OCI-LY7 (cell line): ENCODE measurements around the gene TTF1. TPM values are rescaled to one million over a fixed set of nuclear protein-coding genes. Genes with fewer than 3 reads are reported as not detected.
"Not testable (repeated sequence)": the region's sequence is repeated elsewhere in the genome, so short reads cannot be mapped to it uniquely, and the experiment has no call there.

Experiments used
- BruUV-seq: library from RNA; stranded (reverse); fragments of 400-500 nt; replicated peaks from 2 replicates; lab custom pipeline; 2021; lab: Mats Ljungman, UMichigan
- CTCF ChIA-PET: fragments of 300-600 bp; sonication (Branson Sonifier 250); formaldehyde crosslinking; loops from one replicate; lab custom pipeline; 2022; ENCODE audit warnings: antibody characterized with exemption; ENCODE audit not compliant: unreplicated experiment; lab: Charles Lee
- POLR2A ChIA-PET: fragments of 300-600 bp; sonication (Branson Sonifier 250); formaldehyde crosslinking; loops from one replicate; lab custom pipeline; 2022; ENCODE audit warnings: antibody characterized with exemption; lab: Charles Lee
- DNase-seq: peaks from one replicate; pipeline ENCODE4 v3.0.0-alpha.2; 2015; ENCODE audit warnings: low spot score
- H2AFZ ChIP-seq: fragments of 200-600 bp; sonication (generic), shearing (Covaris generic); 2 replicates; pipeline ENCODE4 v1.6.1; 2014; ENCODE audit warnings: mild to moderate bottlenecking, antibody characterized with exemption, low read length, moderate library complexity
- H3K27ac ChIP-seq: fragments of 200-600 bp; sonication (generic); 2 replicates; pipeline ENCODE4 v1.5.1; 2014; ENCODE audit warnings: mixed run types, low read depth, mild to moderate bottlenecking, moderate library complexity, low read length, inconsistent platforms; ENCODE audit not compliant: poor library complexity, severe bottlenecking
- H3K36me3 ChIP-seq: fragments of 200-600 bp; sonication (generic); 2 replicates; pipeline ENCODE4 v1.6.1; 2014; ENCODE audit warnings: mild to moderate bottlenecking, antibody characterized with exemption, low read length, moderate library complexity, mixed read lengths; ENCODE audit not compliant: insufficient read depth
- H3K4me1 ChIP-seq: fragments of 200-600 bp; sonication (generic); 2 replicates; pipeline ENCODE4 v1.5.1; 2014; ENCODE audit warnings: mild to moderate bottlenecking, low read length; ENCODE audit not compliant: insufficient read depth, poor library complexity, severe bottlenecking
- H3K4me2 ChIP-seq: fragments of 200-600 bp; sonication (generic); 2 replicates; pipeline ENCODE4 v1.6.1; 2014; ENCODE audit warnings: mild to moderate bottlenecking, low read length
- H3K4me3 ChIP-seq: fragments of 200-600 bp; sonication (generic); 2 replicates; pipeline ENCODE4 v1.5.1; 2014; ENCODE audit warnings: mild to moderate bottlenecking, low read depth, low read length; ENCODE audit not compliant: poor library complexity, severe bottlenecking
- H3K79me2 ChIP-seq: fragments of 200-600 bp; sonication (generic); 2 replicates; pipeline ENCODE4 v1.6.1; 2016; ENCODE audit warnings: low read depth, mild to moderate bottlenecking, low read length, moderate library complexity, mixed read lengths; ENCODE audit not compliant: insufficient read depth
- H3K9me2 ChIP-seq: fragments of 200-600 bp; sonication (generic); 2 replicates; pipeline ENCODE4 v1.6.1; 2016; ENCODE audit warnings: mild to moderate bottlenecking, low read length, mixed read lengths; ENCODE audit not compliant: insufficient read depth
- H3K9me3 ChIP-seq: fragments of 200-600 bp; sonication (generic); 2 replicates; pipeline ENCODE4 v1.6.1; 2014; ENCODE audit warnings: mild to moderate bottlenecking, mixed run types, low read length, mixed read lengths
- H4K20me1 ChIP-seq: fragments of 200-600 bp; sonication (generic); 2 replicates; pipeline ENCODE4 v1.6.1; 2014; ENCODE audit warnings: mild to moderate bottlenecking, antibody characterized with exemption, low read length, moderate library complexity, mixed read lengths; ENCODE audit not compliant: insufficient read depth
- CTCF ChIP-seq: fragments of 200-600 bp; sonication (generic); conservative IDR thresholded peaks from 2 replicates; pipeline ENCODE4 v1.5.1; 2014; ENCODE audit warnings: mild to moderate bottlenecking, antibody characterized with exemption, low read length, moderate library complexity, mixed read lengths
- EZH2phosphoT487 ChIP-seq: fragments of 200-600 bp; sonication (generic); IDR thresholded peaks from 2 replicates; pipeline ENCODE4 v1.6.1; 2018; ENCODE audit warnings: low read depth, borderline replicate concordance, mild to moderate bottlenecking, mixed run types, antibody characterized with exemption, low read length, moderate library complexity, mixed read lengths
- intact Hi-C: fragments of 100-400 bp; cut with micrococcal nuclease; formaldehyde crosslinking; loops from one replicate; pipeline ENCODE4 v1.10.0; 2022; ENCODE audit not compliant: unreplicated experiment
- total RNA-seq, 2 experiments: library from RNA; depleted of rRNA in 1 of 2; stranded (reverse); fragments of >200 nt in 1 of 2; shearing (Covaris generic) in 1 of 2; gene quantifications; 2 replicates each; pipeline ENCODE4 v1.2.3, GENCODE V29; 2014 to 2022

Gene TTF1
- total RNA-seq, 2 experiments from 2014 or later = 17.8 to 21.2 TPM

GRCh38 chr9:132381966-132382541, 24.6 kb downstream of the TTF1 start:
- Histone ChIP-seq H3K4me2 (peak overlapping the region; percentile 87), H3K9me2 (no peaks in the 10 kb centered on the region), H3K36me3 (peaks cover 54% of the 10 kb centered on the region), H2AFZ (peak overlapping the region; percentile 11; the same call in 1 of the 2 replicates), H4K20me1 (no peaks in the 10 kb centered on the region), H3K9me3 (no peaks in the 10 kb centered on the region), H3K4me3 (peak overlapping the region; percentile 55), H3K79me2 (peaks cover 15% of the 10 kb centered on the region; the same call in 1 of the 2 replicates), H3K4me1 (peaks cover 75% of the 10 kb centered on the region), H3K27ac (peak overlapping the region; percentile 99)
- CTCF ChIA-PET = interaction anchor here (0.8 to 2.3 kb wide), 2 partner anchors 9 to 29 kb away, joined by 4 to 10 read pairs; no protein-coding TSS in a partner anchor
- DNase-seq = peak; percentile 93
- BruUV-seq = no TSS peak
- POLR2A ChIA-PET = interaction anchor here (0.5 to 7.4 kb wide), 9 partner anchors 9 to 705 kb away, joined by 3 to 119 read pairs (median 5); partner anchors contain the start of gene SETX
- TF ChIP-seq EZH2phosphoT487 = no peak
- no peak for TF ChIP-seq CTCF
- intact Hi-C loops = loop anchor here (1.0 to 5.0 kb wide), 2 partner anchors 27 to 115 kb away; no protein-coding TSS in a partner anchor

- BruUV-seq, H3K9me3 ChIP-seq, CTCF ChIA-PET, intact Hi-C loops, H3K9me2 ChIP-seq, H2AFZ ChIP-seq, DNase-seq, H3K27ac ChIP-seq, POLR2A ChIA-PET, H3K4me3 ChIP-seq, H3K4me2 ChIP-seq, H4K20me1 ChIP-seq: not testable (repeated sequence)
- Histone ChIP-seq H3K36me3 (peaks cover 50% of the 10 kb centered on the region), H3K4me1 (peaks cover 58% of the 10 kb centered on the region), H3K79me2 (peaks cover 15% of the 10 kb centered on the region; the same call in 1 of the 2 replicates)
Observed at GRCh38 chr9:132378416-132378815, 28.2 kb downstream of the TTF1 start.

- H3K9me3 ChIP-seq, H2AFZ ChIP-seq, POLR2A ChIA-PET, CTCF ChIA-PET, H3K4me2 ChIP-seq, H3K27ac ChIP-seq, H3K9me2 ChIP-seq, H4K20me1 ChIP-seq, BruUV-seq, DNase-seq, intact Hi-C loops, H3K4me3 ChIP-seq: not testable (repeated sequence)
- Histone ChIP-seq H3K79me2 (peaks cover 15% of the 10 kb centered on the region; the same call in 1 of the 2 replicates), H3K36me3 (peaks cover 50% of the 10 kb centered on the region), H3K4me1 (peaks cover 58% of the 10 kb centered on the region)
Observed at GRCh38 chr9:132377769-132378168, 28.9 kb downstream of the TTF1 start.
